ENCODE measurements around the gene CCDC7. TPM values are rescaled to one million over a fixed set of nuclear protein-coding genes. Genes with fewer than 3 reads are reported as not detected.

The CCDC7 gene
- total RNA-seq, 1 experiment from 2014 or later, result 6.0 TPM

GRCh38 chr10:32459051-32459698 is 13.2 kb downstream of the CCDC7 start:
- Histone ChIP-seq H3K4me1 (ENCODE audit: control insufficient read depth, insufficient read depth, low read length) (no peaks in the 10 kb centered on the region), H3K4me3 (ENCODE audit: low read depth in 2 of 2, low read length in 2 of 2) (no peak overlapping the region), H3K36me3 (ENCODE audit: control insufficient read depth, insufficient read depth, low read length) (no peaks in the 10 kb centered on the region; the same call in 1 of the 2 replicates), H3K27me3 (ENCODE audit: control insufficient read depth, insufficient read depth, low read length) (no peaks in the 10 kb centered on the region), H3K9me3 (ENCODE audit: control insufficient read depth, insufficient read depth, low read depth, low read length) (no peaks in the 10 kb centered on the region), H3K27ac (ENCODE audit: low read length) (no peak overlapping the region)
- TF ChIP-seq CTCF (IDR thresholded peaks at IDR 0.05), result no peak
- DNase-seq (ENCODE audit: low read depth, low spot score), result no peak
- intact Hi-C loops (cut with micrococcal nuclease; ENCODE audit: unreplicated experiment), result no loop called here
- in situ Hi-C loops (cut with HindIII; ENCODE audit: low pct_unique_long_range_greater_than_20kb, low sequenced_read_pairs), result no loop called here
- ATAC-seq, result no peak
- POLR2A ChIA-PET, result no interaction called here
- no TSS peak for BruUV-seq (replicated peaks)
- CTCF ChIA-PET, result no interaction called here

GRCh38 chr10:32461203-32461602 is 15.3 kb downstream of the CCDC7 start:
- TF ChIP-seq CTCF (IDR thresholded peaks at IDR 0.05), result no peak
- TF ChIP-seq SIN3A (IDR thresholded peaks at IDR 0.05; ENCODE audit: borderline replicate concordance, insufficient read depth, low read depth, low read length), result no peak
- TF ChIP-seq REST (IDR thresholded peaks at IDR 0.05; ENCODE audit: insufficient read depth in 1 of 2, low read depth in 2 of 2, low read length in 1 of 2), result no peak
- TF ChIP-seq TCF7L2 (IDR thresholded peaks at IDR 0.05; ENCODE audit: low read depth, low read length), result no peak
- no peak for TF ChIP-seq POLR2AphosphoS5 (IDR thresholded peaks at IDR 0.05; ENCODE audit: low read depth, low read length)
- H3K9me3 ChIP-seq (ENCODE audit: control insufficient read depth, insufficient read depth, low read depth, low read length), result no peaks in the 10 kb centered on the region
- ATAC-seq, result no peak
- intact Hi-C loops (cut with micrococcal nuclease; ENCODE audit: unreplicated experiment), result no loop called here
- BruUV-seq (replicated peaks), result no TSS peak
- POLR2A ChIA-PET, result no interaction called here
- CTCF ChIA-PET, result interaction anchor here (0.6 kb wide), 1 partner anchor 12 kb away, joined by 3 read pairs; no protein-coding TSS in a partner anchor
- in situ Hi-C loops (cut with HindIII; ENCODE audit: low pct_unique_long_range_greater_than_20kb, low sequenced_read_pairs), result no loop called here
- H3K27me3 ChIP-seq (ENCODE audit: control insufficient read depth, insufficient read depth, low read length), result no peaks in the 10 kb centered on the region
- no peak overlapping the region for H3K27ac ChIP-seq (ENCODE audit: low read length)
- H3K4me3 ChIP-seq (ENCODE audit: low read depth in 2 of 2, low read length in 2 of 2), result no peak overlapping the region
- no peak for DNase-seq (ENCODE audit: low read depth, low spot score)
- no peaks in the 10 kb centered on the region; the same call in 1 of the 2 replicates for H3K36me3 ChIP-seq (ENCODE audit: control insufficient read depth, insufficient read depth, low read length)
- H3K4me1 ChIP-seq (ENCODE audit: control insufficient read depth, insufficient read depth, low read length), result no peaks in the 10 kb centered on the region
